ENCODE measurements around the gene OR4D2.
"Not testable (repeated sequence)": the region's sequence is repeated elsewhere in the genome, so short reads cannot be mapped to it uniquely, and the experiment has no call there.

Gene OR4D2

GRCh38 chr17:58136669-58137279 lies 30.0 kb upstream of the OR4D2 start:
- Histone ChIP-seq H3K27me3 (ENCODE audit: insufficient read depth, low read length, poor library complexity) (peaks cover 14% of the 10 kb centered on the region), H3K36me3 (ENCODE audit: insufficient read depth, low read length) (no peaks in the 10 kb centered on the region), H3K79me2 (ENCODE audit: insufficient read depth, low read length) (no peaks in the 10 kb centered on the region), H3K27ac (ENCODE audit: low read length) (no peak overlapping the region), H2AFZ (ENCODE audit: low read depth, low read length) (no peak overlapping the region), H4K20me1 (ENCODE audit: insufficient read depth, low read length) (no peaks in the 10 kb centered on the region), H3K4me2 (ENCODE audit: insufficient read depth, low read length) (no peak overlapping the region), H3K9ac (ENCODE audit: low read depth, low read length) (no peak overlapping the region), H3K9me3 (ENCODE audit: insufficient read depth, low read length, severe bottlenecking) (no peaks in the 10 kb centered on the region), H3K4me3 (ENCODE audit: low read depth in 1 of 2, low read length in 2 of 2) (no peak overlapping the region), H3K4me1 (ENCODE audit: insufficient read depth, low read length) (no peaks in the 10 kb centered on the region)
- DNase-seq (no peak), ATAC-seq (ENCODE audit: insufficient read depth, low read depth) (no peak)
- TF ChIP-seq CTCF (IDR thresholded peaks at IDR 0.05; ENCODE audit: borderline replicate concordance, extremely low read depth, low read length, poor library complexity, severe bottlenecking) = peak; percentile 17
- no peak for TF ChIP-seq EZH2 (IDR thresholded peaks at IDR 0.05; ENCODE audit: borderline replicate concordance, low read depth, low read length, severe bottlenecking)

- H4K20me1 ChIP-seq (ENCODE audit: insufficient read depth, low read length) = no peaks in the 10 kb centered on the region
- peaks cover 7% of the 10 kb centered on the region for H3K27me3 ChIP-seq (ENCODE audit: insufficient read depth, low read length, poor library complexity)
- H3K9me3 ChIP-seq (ENCODE audit: insufficient read depth, low read length, severe bottlenecking) = no peaks in the 10 kb centered on the region
- ATAC-seq (ENCODE audit: insufficient read depth, low read depth) = no peak
- no peaks in the 10 kb centered on the region for H3K79me2 ChIP-seq (ENCODE audit: insufficient read depth, low read length)
- H3K27ac ChIP-seq (ENCODE audit: low read length) = no peak overlapping the region
- no peak overlapping the region for H3K4me2 ChIP-seq (ENCODE audit: insufficient read depth, low read length)
- no peak overlapping the region for H3K9ac ChIP-seq (ENCODE audit: low read depth, low read length)
- TF ChIP-seq CTCF (IDR thresholded peaks at IDR 0.05; ENCODE audit: borderline replicate concordance, extremely low read depth, low read length, poor library complexity, severe bottlenecking) (no peak), EZH2 (IDR thresholded peaks at IDR 0.05; ENCODE audit: borderline replicate concordance, low read depth, low read length, severe bottlenecking) (no peak)
- H2AFZ ChIP-seq (ENCODE audit: low read depth, low read length) = no peak overlapping the region
- DNase-seq = no peak
- no peaks in the 10 kb centered on the region for H3K36me3 ChIP-seq (ENCODE audit: insufficient read depth, low read length)
- no peaks in the 10 kb centered on the region for H3K4me1 ChIP-seq (ENCODE audit: insufficient read depth, low read length)
- H3K4me3 ChIP-seq (ENCODE audit: low read depth in 1 of 2, low read length in 2 of 2) = no peak overlapping the region
Observed at GRCh38 chr17:58141505-58141904, 25.3 kb upstream of the OR4D2 start.

GRCh38 chr17:58143335-58143734 lies 23.4 kb upstream of the OR4D2 start:
- ATAC-seq (ENCODE audit: insufficient read depth, low read depth); H3K9me3 ChIP-seq (ENCODE audit: insufficient read depth, low read length, severe bottlenecking): not testable (repeated sequence)

GRCh38 chr17:58144801-58145200 lies 22.0 kb upstream of the OR4D2 start:
- no peak overlapping the region for H3K4me2 ChIP-seq (ENCODE audit: insufficient read depth, low read length)
- H2AFZ ChIP-seq (ENCODE audit: low read depth, low read length) = no peak overlapping the region
- H3K79me2 ChIP-seq (ENCODE audit: insufficient read depth, low read length) = no peaks in the 10 kb centered on the region
- peaks cover 18% of the 10 kb centered on the region for H3K27me3 ChIP-seq (ENCODE audit: insufficient read depth, low read length, poor library complexity)
- no peak for ATAC-seq (ENCODE audit: insufficient read depth, low read depth)
- no peaks in the 10 kb centered on the region for H3K36me3 ChIP-seq (ENCODE audit: insufficient read depth, low read length)
- no peaks in the 10 kb centered on the region for H3K4me1 ChIP-seq (ENCODE audit: insufficient read depth, low read length)
- no peak overlapping the region for H3K27ac ChIP-seq (ENCODE audit: low read length)
- H4K20me1 ChIP-seq (ENCODE audit: insufficient read depth, low read length) = no peaks in the 10 kb centered on the region
- no peak for DNase-seq
- H3K4me3 ChIP-seq (ENCODE audit: low read depth in 1 of 2, low read length in 2 of 2) = no peak overlapping the region
- H3K9ac ChIP-seq (ENCODE audit: low read depth, low read length) = no peak overlapping the region
- no peaks in the 10 kb centered on the region for H3K9me3 ChIP-seq (ENCODE audit: insufficient read depth, low read length, severe bottlenecking)
- TF ChIP-seq CTCF (IDR thresholded peaks at IDR 0.05; ENCODE audit: borderline replicate concordance, extremely low read depth, low read length, poor library complexity, severe bottlenecking) (no peak), EZH2 (IDR thresholded peaks at IDR 0.05; ENCODE audit: borderline replicate concordance, low read depth, low read length, severe bottlenecking) (no peak)

More at GRCh38 chr17:58143335-58143734, 23.4 kb upstream of the OR4D2 start:
- H3K4me3 ChIP-seq (ENCODE audit: low read depth in 1 of 2, low read length in 2 of 2); H3K9ac ChIP-seq (ENCODE audit: low read depth, low read length); H3K4me1 ChIP-seq (ENCODE audit: insufficient read depth, low read length); H3K79me2 ChIP-seq (ENCODE audit: insufficient read depth, low read length); H3K4me2 ChIP-seq (ENCODE audit: insufficient read depth, low read length); DNase-seq; H3K27ac ChIP-seq (ENCODE audit: low read length); H4K20me1 ChIP-seq (ENCODE audit: insufficient read depth, low read length); H2AFZ ChIP-seq (ENCODE audit: low read depth, low read length); H3K36me3 ChIP-seq (ENCODE audit: insufficient read depth, low read length): not testable (repeated sequence)
- peaks cover 10% of the 10 kb centered on the region for H3K27me3 ChIP-seq (ENCODE audit: insufficient read depth, low read length, poor library complexity)

All from DND-41 (cell line).